HepG2 (cell line): Measurements from ENCODE around the gene LRRIQ4. TPM values are rescaled to one million over a fixed set of nuclear protein-coding genes. Genes with fewer than 3 reads are reported as not detected.

Source experiments
- ARID2 ChIP-seq: sonication (generic); formaldehyde crosslinking; IDR thresholded peaks from 2 replicates; pipeline ENCODE4 v1.8.1; 2022; ENCODE audit warnings: mild to moderate bottlenecking, missing genetic modification reagents, borderline replicate concordance
- HMG20B ChIP-seq: conservative IDR thresholded peaks from 2 replicates; pipeline ENCODE4 v1.6.1; 2016; ENCODE audit warnings: missing genetic modification reagents, missing compliant biosample characterization
- RBFOX2 ChIP-seq: fragments of 200-400 bp; formaldehyde crosslinking; IDR thresholded peaks from 2 replicates; pipeline ENCODE4 v1.6.1; 2017; ENCODE audit warnings: low read depth, mild to moderate bottlenecking, low read length
- RBM39 ChIP-seq: fragments of 200-400 bp; formaldehyde crosslinking; IDR thresholded peaks from one replicate; pipeline ENCODE4 v1.6.1; 2018; ENCODE audit warnings: antibody characterized with exemption, mild to moderate bottlenecking, low read depth, low read length; ENCODE audit not compliant: poor library complexity, severe bottlenecking
- RFX1 ChIP-seq: fragments of 450-650 bp; IDR thresholded peaks from 2 replicates; pipeline ENCODE4 v1.6.1; 2017
- RXRA ChIP-seq: sonication (generic); formaldehyde crosslinking; IDR thresholded peaks from 2 replicates; pipeline ENCODE4 v1.5.1; 2020; ENCODE audit warnings: missing genetic modification reagents
- SRSF9 ChIP-seq: fragments of 200-400 bp; formaldehyde crosslinking; IDR thresholded peaks from 2 replicates; pipeline ENCODE4 v1.6.1; 2018; ENCODE audit warnings: borderline replicate concordance, mild to moderate bottlenecking, low read depth, low read length; ENCODE audit not compliant: insufficient read depth, poor library complexity, severe bottlenecking
- TSC22D2 ChIP-seq: sonication (generic); formaldehyde crosslinking; IDR thresholded peaks from 2 replicates; pipeline ENCODE4 v1.5.1; 2020; ENCODE audit warnings: missing genetic modification reagents, mild to moderate bottlenecking, borderline replicate concordance
- YEATS4 ChIP-seq: sonication (generic); formaldehyde crosslinking; IDR thresholded peaks from 2 replicates; pipeline ENCODE4 v1.4.0; 2020; ENCODE audit warnings: missing genetic modification reagents, borderline replicate concordance
- ZBTB7B ChIP-seq: sonication (generic); formaldehyde crosslinking; IDR thresholded peaks from 2 replicates; pipeline ENCODE4 v1.4.0; 2020; ENCODE audit warnings: missing genetic modification reagents
- ZFP62 ChIP-seq: sonication (generic); formaldehyde crosslinking; IDR thresholded peaks from 2 replicates; pipeline ENCODE4 v1.4.0; 2020; ENCODE audit warnings: missing genetic modification reagents
- ZFP82 ChIP-seq: sonication (generic); formaldehyde crosslinking; IDR thresholded peaks from 2 replicates; pipeline ENCODE4 v1.5.1; 2020; ENCODE audit warnings: mild to moderate bottlenecking, missing genetic modification reagents, borderline replicate concordance
- ZKSCAN1 ChIP-seq: fragments of 150-350 bp; IDR thresholded peaks from 2 replicates; pipeline ENCODE4 v1.6.1; 2014; ENCODE audit warnings: low read length
- ZSCAN21 ChIP-seq: sonication (generic); formaldehyde crosslinking; IDR thresholded peaks from 2 replicates; pipeline ENCODE4 v1.8.0; 2022; ENCODE audit warnings: mild to moderate bottlenecking, missing genetic modification reagents, moderate library complexity, borderline replicate concordance
- polyA plus RNA-seq, 8 experiments: library from polyadenylated mRNA; depleted of rRNA in 3 of 8; stranded (reverse) in 7 of 8; unstranded in 1 of 8; fragments of >200 nt; fragmentation: Illumina TruSeq in 4 of 8; extraction: Trizol in 4 of 8; gene quantifications; 2 replicates each; pipeline versions ENCODE4 v1.2.1 to v1.2.3, GENCODE V29; 2011 to 2016; ENCODE audit warnings: low read depth in 4 of 8, missing spikeins in 1 of 8, mixed read lengths in 1 of 8; ENCODE audit not compliant: insufficient read depth in 1 of 8
- total RNA-seq, 5 experiments: library from RNA; depleted of rRNA; stranded (reverse); fragments of >200 nt; fragmentation: Illumina TruSeq; extraction: Trizol; gene quantifications; 2 replicates each; pipeline ENCODE4 v1.2.3, GENCODE V29; 2016; ENCODE audit warnings: low read depth in 1 of 5
- TF ChIP-seq, protein P1 (sequence below), 2 experiments: IDR thresholded peaks; 2 replicates each; pipeline ENCODE4 v1.6.1; 2011 to 2012; ENCODE audit warnings: low read length in 2 of 2, borderline replicate concordance in 1 of 2, low read depth in 1 of 2, mild to moderate bottlenecking in 1 of 2, moderate library complexity in 1 of 2
- TF ChIP-seq, protein P2 (sequence below): sonication (generic); formaldehyde crosslinking; IDR thresholded peaks from 2 replicates; pipeline ENCODE4 v1.5.0; 2020; ENCODE audit warnings: mild to moderate bottlenecking, missing genetic modification reagents, moderate library complexity
- TF ChIP-seq, protein P3 (sequence below): sonication (generic); formaldehyde crosslinking; conservative IDR thresholded peaks from 2 replicates; pipeline ENCODE4 v1.4.0; 2020; ENCODE audit warnings: missing genetic modification reagents
- TF ChIP-seq, protein P4 (sequence below): sonication (generic); formaldehyde crosslinking; IDR thresholded peaks from 2 replicates; pipeline ENCODE4 v1.4.0; 2020; ENCODE audit warnings: missing genetic modification reagents

The LRRIQ4 gene
- total and polyA plus RNA-seq, 2 of the 13 experiments (the other 11 are each of a cell fraction or from before 2014, with no cell fraction given): not detected

DNA sequence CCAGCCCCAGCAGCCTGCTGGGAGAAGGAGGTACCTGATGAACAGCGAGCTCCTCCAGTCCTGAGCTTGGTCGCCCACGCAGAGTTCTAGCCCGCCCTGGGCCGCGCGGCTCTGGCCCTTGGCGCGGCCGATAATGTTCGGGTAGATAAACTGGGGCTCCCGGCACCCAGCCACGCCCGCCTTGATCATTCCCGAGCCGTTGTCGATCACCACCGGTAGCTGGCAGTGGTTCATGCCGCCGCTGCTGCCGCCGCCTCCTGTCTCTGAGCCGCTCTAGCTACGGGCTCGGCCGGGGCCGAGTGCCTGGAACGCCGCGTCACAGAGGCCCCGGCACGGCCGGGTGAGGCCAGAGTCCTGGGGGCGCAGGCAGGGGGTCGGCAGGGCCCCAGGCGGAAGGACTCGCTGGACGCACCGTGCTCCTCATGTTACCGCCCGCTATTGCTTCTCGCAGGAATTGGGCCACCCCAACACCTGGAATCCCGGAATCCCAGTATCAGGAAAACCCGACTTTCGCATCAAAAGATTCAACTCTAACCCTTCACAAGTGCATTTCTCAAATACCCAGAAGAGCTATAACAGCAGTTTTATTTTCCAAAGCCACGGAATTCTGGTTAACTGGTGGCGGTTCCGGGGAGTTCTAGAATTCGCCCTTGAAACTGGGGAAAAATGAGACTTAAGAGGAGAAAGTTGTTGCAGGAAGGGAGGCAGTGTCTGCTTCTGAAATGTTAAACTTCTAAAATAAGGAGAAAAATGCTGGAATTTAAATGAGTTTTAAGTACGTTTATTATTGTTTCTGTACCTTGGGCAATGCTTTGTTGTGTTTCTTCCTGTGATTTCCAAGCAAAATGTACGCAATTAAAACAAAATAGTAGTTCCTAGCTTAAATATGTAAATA lies 43.1 kb upstream of the LRRIQ4 start, which contains the start of gene ACTRT3 (continued):
- TF ChIP-seq ZSCAN21: no peak
- no peak for TF ChIP-seq HMG20B (CRISPR knock-in tag)
- no peak for TF ChIP-seq YEATS4
- TF ChIP-seq RBM39: peak; percentile 41
- no peak for TF ChIP-seq RXRA (CRISPR knock-in tag)
- TF ChIP-seq ARID2 (CRISPR knock-in tag): no peak
- no peak for TF ChIP-seq TSC22D2
- no peak for TF ChIP-seq ZFP62 (CRISPR knock-in tag)
- no peak for TF ChIP-seq RFX1
- TF ChIP-seq, protein P1, sequence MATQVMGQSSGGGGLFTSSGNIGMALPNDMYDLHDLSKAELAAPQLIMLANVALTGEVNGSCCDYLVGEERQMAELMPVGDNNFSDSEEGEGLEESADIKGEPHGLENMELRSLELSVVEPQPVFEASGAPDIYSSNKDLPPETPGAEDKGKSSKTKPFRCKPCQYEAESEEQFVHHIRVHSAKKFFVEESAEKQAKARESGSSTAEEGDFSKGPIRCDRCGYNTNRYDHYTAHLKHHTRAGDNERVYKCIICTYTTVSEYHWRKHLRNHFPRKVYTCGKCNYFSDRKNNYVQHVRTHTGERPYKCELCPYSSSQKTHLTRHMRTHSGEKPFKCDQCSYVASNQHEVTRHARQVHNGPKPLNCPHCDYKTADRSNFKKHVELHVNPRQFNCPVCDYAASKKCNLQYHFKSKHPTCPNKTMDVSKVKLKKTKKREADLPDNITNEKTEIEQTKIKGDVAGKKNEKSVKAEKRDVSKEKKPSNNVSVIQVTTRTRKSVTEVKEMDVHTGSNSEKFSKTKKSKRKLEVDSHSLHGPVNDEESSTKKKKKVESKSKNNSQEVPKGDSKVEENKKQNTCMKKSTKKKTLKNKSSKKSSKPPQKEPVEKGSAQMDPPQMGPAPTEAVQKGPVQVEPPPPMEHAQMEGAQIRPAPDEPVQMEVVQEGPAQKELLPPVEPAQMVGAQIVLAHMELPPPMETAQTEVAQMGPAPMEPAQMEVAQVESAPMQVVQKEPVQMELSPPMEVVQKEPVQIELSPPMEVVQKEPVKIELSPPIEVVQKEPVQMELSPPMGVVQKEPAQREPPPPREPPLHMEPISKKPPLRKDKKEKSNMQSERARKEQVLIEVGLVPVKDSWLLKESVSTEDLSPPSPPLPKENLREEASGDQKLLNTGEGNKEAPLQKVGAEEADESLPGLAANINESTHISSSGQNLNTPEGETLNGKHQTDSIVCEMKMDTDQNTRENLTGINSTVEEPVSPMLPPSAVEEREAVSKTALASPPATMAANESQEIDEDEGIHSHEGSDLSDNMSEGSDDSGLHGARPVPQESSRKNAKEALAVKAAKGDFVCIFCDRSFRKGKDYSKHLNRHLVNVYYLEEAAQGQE (IDR thresholded peaks at IDR 0.05; ENCODE audit: borderline replicate concordance in 1 of 2, low read depth in 1 of 2, low read length in 2 of 2): no peak
- TF ChIP-seq ZBTB7B: peak; percentile 96
- TF ChIP-seq, protein P2, sequence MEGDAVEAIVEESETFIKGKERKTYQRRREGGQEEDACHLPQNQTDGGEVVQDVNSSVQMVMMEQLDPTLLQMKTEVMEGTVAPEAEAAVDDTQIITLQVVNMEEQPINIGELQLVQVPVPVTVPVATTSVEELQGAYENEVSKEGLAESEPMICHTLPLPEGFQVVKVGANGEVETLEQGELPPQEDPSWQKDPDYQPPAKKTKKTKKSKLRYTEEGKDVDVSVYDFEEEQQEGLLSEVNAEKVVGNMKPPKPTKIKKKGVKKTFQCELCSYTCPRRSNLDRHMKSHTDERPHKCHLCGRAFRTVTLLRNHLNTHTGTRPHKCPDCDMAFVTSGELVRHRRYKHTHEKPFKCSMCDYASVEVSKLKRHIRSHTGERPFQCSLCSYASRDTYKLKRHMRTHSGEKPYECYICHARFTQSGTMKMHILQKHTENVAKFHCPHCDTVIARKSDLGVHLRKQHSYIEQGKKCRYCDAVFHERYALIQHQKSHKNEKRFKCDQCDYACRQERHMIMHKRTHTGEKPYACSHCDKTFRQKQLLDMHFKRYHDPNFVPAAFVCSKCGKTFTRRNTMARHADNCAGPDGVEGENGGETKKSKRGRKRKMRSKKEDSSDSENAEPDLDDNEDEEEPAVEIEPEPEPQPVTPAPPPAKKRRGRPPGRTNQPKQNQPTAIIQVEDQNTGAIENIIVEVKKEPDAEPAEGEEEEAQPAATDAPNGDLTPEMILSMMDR (CRISPR knock-in tag): 0 out of 2 replicates have a peak, but pooled peaks have one; percentile 13
- TF ChIP-seq SRSF9: no peak
- TF ChIP-seq, protein P3, sequence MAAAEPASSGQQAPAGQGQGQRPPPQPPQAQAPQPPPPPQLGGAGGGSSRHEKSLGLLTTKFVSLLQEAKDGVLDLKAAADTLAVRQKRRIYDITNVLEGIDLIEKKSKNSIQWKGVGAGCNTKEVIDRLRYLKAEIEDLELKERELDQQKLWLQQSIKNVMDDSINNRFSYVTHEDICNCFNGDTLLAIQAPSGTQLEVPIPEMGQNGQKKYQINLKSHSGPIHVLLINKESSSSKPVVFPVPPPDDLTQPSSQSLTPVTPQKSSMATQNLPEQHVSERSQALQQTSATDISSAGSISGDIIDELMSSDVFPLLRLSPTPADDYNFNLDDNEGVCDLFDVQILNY (CRISPR knock-in tag): no peak
- no peak for TF ChIP-seq ZFP82 (CRISPR knock-in tag)
- TF ChIP-seq, protein P4, sequence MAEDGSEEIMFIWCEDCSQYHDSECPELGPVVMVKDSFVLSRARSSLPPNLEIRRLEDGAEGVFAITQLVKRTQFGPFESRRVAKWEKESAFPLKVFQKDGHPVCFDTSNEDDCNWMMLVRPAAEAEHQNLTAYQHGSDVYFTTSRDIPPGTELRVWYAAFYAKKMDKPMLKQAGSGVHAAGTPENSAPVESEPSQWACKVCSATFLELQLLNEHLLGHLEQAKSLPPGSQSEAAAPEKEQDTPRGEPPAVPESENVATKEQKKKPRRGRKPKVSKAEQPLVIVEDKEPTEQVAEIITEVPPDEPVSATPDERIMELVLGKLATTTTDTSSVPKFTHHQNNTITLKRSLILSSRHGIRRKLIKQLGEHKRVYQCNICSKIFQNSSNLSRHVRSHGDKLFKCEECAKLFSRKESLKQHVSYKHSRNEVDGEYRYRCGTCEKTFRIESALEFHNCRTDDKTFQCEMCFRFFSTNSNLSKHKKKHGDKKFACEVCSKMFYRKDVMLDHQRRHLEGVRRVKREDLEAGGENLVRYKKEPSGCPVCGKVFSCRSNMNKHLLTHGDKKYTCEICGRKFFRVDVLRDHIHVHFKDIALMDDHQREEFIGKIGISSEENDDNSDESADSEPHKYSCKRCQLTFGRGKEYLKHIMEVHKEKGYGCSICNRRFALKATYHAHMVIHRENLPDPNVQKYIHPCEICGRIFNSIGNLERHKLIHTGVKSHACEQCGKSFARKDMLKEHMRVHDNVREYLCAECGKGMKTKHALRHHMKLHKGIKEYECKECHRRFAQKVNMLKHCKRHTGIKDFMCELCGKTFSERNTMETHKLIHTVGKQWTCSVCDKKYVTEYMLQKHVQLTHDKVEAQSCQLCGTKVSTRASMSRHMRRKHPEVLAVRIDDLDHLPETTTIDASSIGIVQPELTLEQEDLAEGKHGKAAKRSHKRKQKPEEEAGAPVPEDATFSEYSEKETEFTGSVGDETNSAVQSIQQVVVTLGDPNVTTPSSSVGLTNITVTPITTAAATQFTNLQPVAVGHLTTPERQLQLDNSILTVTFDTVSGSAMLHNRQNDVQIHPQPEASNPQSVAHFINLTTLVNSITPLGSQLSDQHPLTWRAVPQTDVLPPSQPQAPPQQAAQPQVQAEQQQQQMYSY (CRISPR knock-in tag): 0 out of 2 replicates have a peak, but pooled peaks have one; percentile 52
- no peak for TF ChIP-seq ZKSCAN1
- TF ChIP-seq RBFOX2: peak; percentile 76
